CD4-positive, alpha-beta T cell treated with Interleukin-4 for 4 hours (primary cell): ENCODE measurements around the gene MAP4K4.
"Not testable (repeated sequence)": the region's sequence is repeated elsewhere in the genome, so short reads cannot be mapped to it uniquely, and the experiment has no call there.

Experiments used
- DNase-seq: peaks from one replicate; pipeline ENCODE4 v3.0.0-alpha.2; 2020

Gene MAP4K4

DNA sequence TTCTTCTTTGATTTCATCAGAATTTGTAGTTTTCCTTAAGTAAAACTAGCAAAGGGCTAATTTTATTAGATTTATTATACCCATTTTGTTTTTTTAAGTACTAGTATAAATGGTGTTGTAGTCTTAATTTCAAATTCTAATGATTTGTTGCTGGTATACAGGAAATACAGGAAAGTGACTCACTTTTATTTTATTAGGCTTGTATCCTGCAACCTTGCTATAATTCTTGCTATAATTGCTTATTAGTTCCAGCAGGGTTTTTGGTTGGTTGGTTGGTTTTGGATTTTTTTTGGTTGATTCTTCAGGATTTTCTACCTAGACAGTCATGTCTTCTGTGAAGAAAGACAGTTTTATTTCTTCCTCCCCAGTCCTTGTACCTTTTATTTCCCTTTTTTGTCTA, 183.6 kb downstream of the MAP4K4 start:
- no peak for DNase-seq

DNA sequence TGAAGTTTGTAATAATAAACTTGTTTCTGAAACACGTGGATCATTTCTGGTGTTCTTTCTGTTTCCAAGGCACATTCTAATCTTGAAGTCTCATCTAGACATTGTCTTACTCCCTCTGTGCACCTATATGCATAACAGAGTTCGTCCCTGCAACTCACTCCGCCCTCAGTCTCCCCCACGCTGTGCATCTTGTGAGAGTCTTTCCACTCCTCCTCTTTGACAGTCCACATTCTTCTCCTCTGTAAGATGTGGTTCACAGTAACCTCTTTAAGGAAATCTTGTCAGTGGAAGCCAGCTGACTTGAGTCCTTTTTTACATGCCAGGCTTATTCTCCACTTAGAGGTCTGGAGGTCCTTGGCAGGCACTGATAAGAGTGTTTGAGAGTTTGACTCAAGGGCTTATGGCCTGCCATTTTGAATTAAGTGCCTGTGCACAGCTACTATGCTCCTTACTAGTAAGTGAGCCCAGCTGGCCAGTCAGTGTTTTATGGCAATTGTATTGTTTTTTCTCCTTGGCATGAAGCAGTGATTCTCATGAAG, 185.3 kb downstream of the MAP4K4 start:
- DNase-seq = no peak

DNA sequence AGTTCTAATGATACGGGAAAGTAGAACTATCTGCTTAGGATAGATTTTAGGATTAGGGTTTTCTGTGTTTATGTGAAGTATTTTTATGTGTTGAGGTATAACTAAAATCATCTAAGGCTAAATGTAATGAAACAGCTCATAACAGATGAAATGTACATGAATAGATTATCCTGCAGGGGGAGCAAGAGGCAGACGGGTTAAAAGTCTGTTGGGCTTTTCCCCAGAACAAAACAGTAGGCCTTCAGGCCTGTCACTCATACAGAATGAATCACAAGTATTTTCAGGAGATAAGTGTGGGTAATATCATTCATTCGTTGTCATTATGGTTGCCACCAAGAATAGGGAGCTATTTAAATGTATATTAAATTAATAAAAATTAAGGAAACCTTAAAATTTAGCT, 186.4 kb downstream of the MAP4K4 start:
- DNase-seq = peak; percentile 47

GRCh38 chr2:101884423-101884822, 186.9 kb downstream of the MAP4K4 start:
- DNase-seq = no peak

DNA sequence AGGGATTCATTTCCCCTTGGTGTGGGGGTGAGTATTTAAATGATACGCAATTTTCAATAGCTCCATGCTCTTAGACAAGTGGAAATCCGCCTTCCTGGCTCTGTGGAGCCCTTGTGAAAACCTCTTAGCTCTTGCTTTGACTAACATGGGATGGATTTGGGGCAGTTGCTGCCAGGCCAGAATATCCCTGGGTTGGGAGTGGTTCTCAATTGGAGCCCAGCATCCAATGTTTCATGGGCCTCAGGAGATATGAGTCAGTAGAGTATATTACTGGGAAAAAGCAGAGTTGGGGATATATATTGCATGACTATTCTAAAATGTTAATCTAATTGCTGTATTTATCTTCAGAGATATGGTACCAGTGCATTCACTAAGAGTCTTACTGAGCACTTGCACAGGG, 189.8 kb downstream of the MAP4K4 start:
- DNase-seq = no peak

- DNase-seq = no peak
These were observed 192.1 kb downstream of the MAP4K4 start for GRCh38 chr2:101889460-101890098.

DNA sequence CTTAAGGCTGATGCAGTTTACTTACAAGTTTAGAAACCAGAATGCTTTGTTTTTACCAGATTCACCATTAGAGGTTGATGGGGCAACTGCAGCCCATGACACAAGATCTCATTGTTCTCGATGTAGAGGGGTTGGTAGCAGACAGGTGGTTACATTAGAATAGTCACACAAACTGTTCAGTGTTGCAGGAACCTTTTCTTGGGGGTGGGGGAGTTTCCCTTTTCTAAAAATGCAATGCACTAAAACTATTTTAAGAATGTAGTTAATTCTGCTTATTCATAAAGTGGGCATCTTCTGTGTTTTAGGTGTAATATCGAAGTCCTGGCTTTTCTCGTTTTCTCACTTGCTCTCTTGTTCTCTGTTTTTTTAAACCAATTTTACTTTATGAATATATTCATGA, 194.9 kb downstream of the MAP4K4 start:
- DNase-seq = no peak

- DNase-seq = no peak
These were observed 196.3 kb downstream of the MAP4K4 start for GRCh38 chr2:101893681-101894381.

GRCh38 chr2:101895039-101895438, 197.5 kb downstream of the MAP4K4 start:
- no peak for DNase-seq

DNA sequence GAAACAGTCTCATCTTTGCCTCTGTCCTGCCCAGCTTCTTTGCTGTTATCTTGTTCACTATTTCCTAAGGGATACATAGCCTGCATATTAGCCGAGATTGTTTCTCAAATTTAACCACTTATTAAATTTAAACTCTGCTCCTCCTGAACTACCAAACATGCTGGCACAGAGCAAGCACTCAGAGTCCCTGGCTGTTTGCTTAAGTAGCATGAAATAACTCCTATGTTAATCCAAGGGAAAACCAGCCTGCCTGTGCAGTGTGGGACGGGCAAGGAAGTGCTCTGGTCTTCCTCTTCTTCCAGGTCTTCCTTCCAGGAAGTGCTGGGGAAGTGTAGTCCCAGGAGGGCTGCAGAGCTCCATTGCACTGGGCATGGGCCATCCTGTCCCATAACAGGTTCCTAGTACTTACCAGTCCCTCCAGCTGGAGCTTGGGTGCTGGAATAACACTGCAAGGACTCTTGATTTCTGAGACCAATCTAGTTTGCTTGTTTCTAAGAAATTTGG, 198.4 kb downstream of the MAP4K4 start:
- DNase-seq = no peak

DNA sequence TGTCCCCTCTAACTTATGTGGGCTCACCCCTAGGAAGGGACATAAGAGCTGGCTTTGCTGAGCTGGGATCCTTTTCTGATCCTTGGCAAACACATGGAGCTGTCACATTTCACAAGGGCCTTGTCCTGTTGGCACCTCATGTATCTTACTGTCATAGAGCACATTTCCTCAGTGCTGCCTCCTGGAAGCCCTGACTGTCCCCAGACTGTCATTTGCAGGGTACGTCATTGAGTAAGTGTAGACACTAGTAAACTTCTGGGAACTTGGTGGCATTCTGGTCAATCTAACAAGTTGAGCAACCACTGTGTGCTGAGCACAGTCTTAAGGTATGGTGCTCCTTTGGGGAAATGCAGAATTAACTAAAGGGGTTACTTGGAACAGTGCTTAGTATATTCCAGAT, 199.8 kb downstream of the MAP4K4 start:
- DNase-seq = no peak

DNA sequence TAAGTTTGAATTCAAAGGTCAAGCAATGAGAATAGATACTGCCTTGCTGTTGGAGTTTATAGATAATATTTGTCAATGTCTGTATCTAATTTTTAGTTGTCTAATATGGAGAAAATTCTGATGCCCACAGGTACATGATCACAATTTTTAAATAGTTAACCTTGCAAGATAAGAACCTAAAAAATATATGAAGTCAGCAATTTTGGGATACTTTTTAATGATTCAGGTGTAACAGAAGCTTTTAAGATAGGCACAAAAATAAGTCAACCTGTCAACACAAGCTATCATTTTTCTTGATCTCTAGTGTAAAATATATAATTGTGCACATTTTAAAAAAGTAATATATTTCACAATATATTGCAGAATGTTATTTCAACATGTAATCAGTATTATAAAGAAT, 201.8 kb downstream of the MAP4K4 start:
- no peak for DNase-seq

GRCh38 chr2:101899871-101900270, 202.4 kb downstream of the MAP4K4 start:
- no peak for DNase-seq

- no peak for DNase-seq
These were observed 202.9 kb downstream of the MAP4K4 start for GRCh38 chr2:101900375-101900774.

GRCh38 chr2:101901241-101901640, 203.7 kb downstream of the MAP4K4 start:
- DNase-seq = no peak

GRCh38 chr2:101902169-101902568, 204.7 kb downstream of the MAP4K4 start:
- no peak for DNase-seq

DNA sequence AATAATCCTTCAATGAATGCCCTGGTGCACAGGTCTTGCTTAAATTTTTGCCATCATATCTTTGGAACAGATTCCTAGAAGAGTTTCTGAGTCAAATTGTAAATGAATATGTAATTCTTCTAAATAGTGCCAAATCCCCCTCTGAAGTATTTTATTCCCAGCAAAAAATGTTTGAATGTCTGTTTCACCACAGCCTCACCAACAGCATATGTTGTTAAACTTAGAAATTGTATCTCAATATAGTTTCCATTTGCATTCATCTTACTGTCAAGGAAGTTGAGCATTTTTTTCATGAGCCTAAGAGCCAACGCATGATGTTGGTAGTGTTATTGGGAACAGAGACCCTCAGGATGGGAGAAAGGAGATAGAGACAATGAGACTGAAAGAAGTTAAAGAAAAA, 207.4 kb downstream of the MAP4K4 start:
- DNase-seq = no peak

DNA sequence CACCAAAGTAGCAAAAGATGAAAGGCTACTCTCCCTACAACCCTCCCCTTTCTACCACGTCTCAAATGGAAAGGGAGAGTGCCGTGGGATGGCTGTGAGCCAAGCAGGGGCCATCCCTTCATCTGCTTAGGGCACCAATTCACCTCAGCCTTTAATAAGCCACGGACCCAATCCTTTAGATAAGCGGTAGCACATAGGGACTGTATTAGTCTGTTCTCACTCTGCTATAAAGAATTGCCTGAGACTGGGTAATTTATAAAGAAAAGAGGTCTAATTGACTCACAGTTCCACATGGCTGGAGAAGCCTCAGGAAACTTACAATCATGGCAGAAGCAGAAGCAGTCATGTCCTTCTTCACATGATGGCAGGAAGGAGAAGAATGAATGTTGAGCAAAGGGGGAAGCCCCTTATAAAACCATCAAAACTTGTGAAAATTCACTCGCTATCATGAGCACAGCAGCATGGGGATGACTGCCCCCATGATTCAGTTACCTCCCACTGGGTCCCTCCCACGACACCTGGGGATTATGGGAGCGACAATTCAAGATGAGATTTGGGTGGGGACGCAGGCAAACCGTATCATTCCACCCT, 208.3 kb downstream of the MAP4K4 start:
- DNase-seq = no peak

GRCh38 chr2:101909760-101910159, 212.3 kb downstream of the MAP4K4 start:
- no peak for DNase-seq

GRCh38 chr2:101912545-101912944, 215.0 kb downstream of the MAP4K4 start:
- DNase-seq = peak; percentile 14

DNA sequence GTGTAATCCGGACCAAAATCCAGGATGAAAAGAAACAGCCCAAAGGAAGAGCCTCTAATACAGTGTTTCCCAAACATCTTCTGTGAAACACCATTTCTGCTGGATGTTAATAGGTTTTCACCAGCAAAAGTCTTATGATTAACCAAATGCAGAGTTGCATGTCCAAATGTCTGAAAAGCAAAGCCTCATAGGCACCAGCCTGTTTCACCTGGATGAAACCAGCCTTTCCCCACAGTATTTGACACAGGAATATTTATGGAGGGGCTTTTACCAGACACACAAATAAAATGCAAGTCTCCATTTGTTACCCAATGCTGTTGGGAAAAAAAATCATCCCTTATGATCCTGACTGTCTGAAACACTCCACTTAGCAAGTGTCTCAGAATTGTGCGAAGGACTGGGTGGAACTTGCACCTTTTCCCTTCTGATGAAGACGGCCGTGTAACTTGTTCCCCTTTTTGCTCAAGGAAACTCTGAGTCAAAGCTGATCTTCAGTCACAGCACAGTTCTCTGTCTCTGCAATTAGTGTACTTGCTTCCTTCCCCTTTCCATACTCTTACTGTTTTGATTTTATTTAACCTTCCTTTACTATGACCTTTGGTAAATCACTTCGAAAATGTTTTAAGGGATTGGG, 223.9 kb downstream of the MAP4K4 start:
- DNase-seq = peak; percentile 25

GRCh38 chr2:101921953-101922325, 224.4 kb downstream of the MAP4K4 start:
- DNase-seq = no peak

- DNase-seq = not testable (repeated sequence)
These were observed 226.8 kb downstream of the MAP4K4 start for GRCh38 chr2:101924311-101924710.

DNA sequence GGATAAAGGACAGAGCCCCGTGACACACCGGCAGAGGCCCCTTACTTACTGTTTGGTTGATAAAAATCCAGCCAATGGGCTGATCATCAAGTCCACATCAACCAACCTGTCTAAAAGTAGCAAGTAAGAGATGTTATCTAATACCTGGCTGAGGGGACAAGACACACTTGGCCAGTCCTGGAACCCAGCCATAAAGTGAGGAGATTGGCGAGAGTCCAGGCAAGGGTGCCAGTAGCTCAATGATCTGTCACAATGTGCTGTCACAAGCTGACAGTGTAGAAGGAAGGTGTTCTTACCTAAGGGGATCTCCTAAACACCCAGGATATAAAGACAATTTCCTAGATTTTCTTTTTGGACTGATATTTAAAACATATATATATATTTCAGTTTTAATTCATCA, 232.5 kb downstream of the MAP4K4 start:
- DNase-seq = no peak
